CD14-positive monocyte (primary cell): Measurements from ENCODE around the gene CRYBG1. TPM values are rescaled to one million over a fixed set of nuclear protein-coding genes. Genes with fewer than 3 reads are reported as not detected.
A peak's percentile ranks its signal among the peaks of the same experiment; 100 is the strongest.

Experiments used
- DNase-seq, 3 donors: peaks; one replicate each; pipeline ENCODE4 v3.0.0-alpha.2; 2011 to 2022
- H2AFZ ChIP-seq: 2 replicates; pipeline ENCODE4 v1.6.0; 2012; ENCODE audit warnings: mild to moderate bottlenecking, low read depth, low read length, inconsistent platforms; ENCODE audit not compliant: insufficient read depth, poor library complexity, severe bottlenecking
- H3K27ac ChIP-seq, 2 donors: 1 replicate in 1 of 2; 2 replicates in 1 of 2; pipeline ENCODE4 v1.5.1; 2012 to 2013; ENCODE audit warnings: low read length in 2 of 2, control low read depth in 1 of 2, inconsistent platforms in 1 of 2, low read depth in 1 of 2, mild to moderate bottlenecking in 1 of 2
- H3K27me3 ChIP-seq, 2 donors: one replicate each; pipeline versions ENCODE4 v1.6.0 to v1.6.1; 2011 to 2013; ENCODE audit warnings: low read length in 2 of 2; ENCODE audit not compliant: control insufficient read depth in 2 of 2, insufficient read depth in 2 of 2
- H3K36me3 ChIP-seq, 2 donors: replicated peaks in 1 of 2; 1 replicate in 1 of 2; 2 replicates in 1 of 2; pipeline versions ENCODE4 v1.5.1 to v1.6.1; 2012 to 2013; ENCODE audit warnings: low read length in 2 of 2, control low read depth in 1 of 2, inconsistent platforms in 1 of 2, mild to moderate bottlenecking in 1 of 2; ENCODE audit not compliant: insufficient read depth in 2 of 2, control insufficient read depth in 1 of 2
- H3K4me1 ChIP-seq, 2 donors: 1 replicate in 1 of 2; 2 replicates in 1 of 2; pipeline versions ENCODE4 v1.5.1 to v1.6.1; 2012 to 2013; ENCODE audit warnings: low read length in 2 of 2, control low read depth in 1 of 2, inconsistent platforms in 1 of 2, mild to moderate bottlenecking in 1 of 2, moderate library complexity in 1 of 2; ENCODE audit not compliant: insufficient read depth in 2 of 2, control insufficient read depth in 1 of 2
- H3K4me2 ChIP-seq: replicated peaks from 2 replicates; pipeline ENCODE3; 2012; ENCODE audit warnings: low read length, moderate library complexity, mild to moderate bottlenecking; ENCODE audit not compliant: poor library complexity, severe bottlenecking; ENCODE audit errors: extremely low read depth
- H3K4me3 ChIP-seq, 3 experiments: fragments of 200-600 bp in 1 of 3; sonication (generic) in 1 of 3; replicated peaks in 1 of 3; 1 replicate in 2 of 3; 2 replicates in 1 of 3; pipeline ENCODE4 v1.5.1; 2011 to 2013; ENCODE audit warnings: low read length in 3 of 3, mild to moderate bottlenecking in 3 of 3, control low read depth in 2 of 3, low read depth in 2 of 3, inconsistent platforms in 1 of 3, moderate library complexity in 1 of 3
- H3K79me2 ChIP-seq: 2 replicates; pipeline ENCODE4 v1.6.0; 2012; ENCODE audit warnings: mild to moderate bottlenecking, control low read depth, inconsistent platforms, low read length, moderate library complexity; ENCODE audit not compliant: insufficient read depth
- H3K9ac ChIP-seq: 2 replicates; pipeline ENCODE4 v1.6.0; 2017; ENCODE audit warnings: low read length, mild to moderate bottlenecking; ENCODE audit not compliant: insufficient read depth, poor library complexity, severe bottlenecking
- H3K9me3 ChIP-seq, 2 donors: replicated peaks in 1 of 2; 1 replicate in 1 of 2; 2 replicates in 1 of 2; pipeline versions ENCODE4 v1.5.1 to v1.6.1; 2012 to 2013; ENCODE audit warnings: low read length in 2 of 2, control low read depth in 1 of 2; ENCODE audit not compliant: control insufficient read depth in 1 of 2, insufficient read depth in 1 of 2
- H4K20me1 ChIP-seq: 2 replicates; pipeline ENCODE4 v1.6.0; 2012; ENCODE audit warnings: mild to moderate bottlenecking, low read length, control low read depth, moderate library complexity; ENCODE audit not compliant: insufficient read depth
- H3K27ac Mint-ChIP-seq, 7 donors: one replicate each; pipeline ENCODE4 v1.8.0; 2020; ENCODE audit warnings: mild to moderate bottlenecking in 7 of 7, mixed read lengths in 7 of 7, moderate library complexity in 6 of 7, inconsistent platforms in 2 of 7
- H3K27me3 Mint-ChIP-seq, 3 donors: one replicate each; pipeline ENCODE4 v1.8.0; 2021 to 2022; ENCODE audit warnings: low read depth in 3 of 3, mild to moderate bottlenecking in 3 of 3, mixed read lengths in 3 of 3, moderate library complexity in 3 of 3, inconsistent platforms in 1 of 3
- H3K36me3 Mint-ChIP-seq, 2 donors: one replicate each; pipeline ENCODE4 v1.8.0; 2020; ENCODE audit warnings: mixed read lengths in 2 of 2, inconsistent platforms in 1 of 2, mild to moderate bottlenecking in 1 of 2
- H3K4me1 Mint-ChIP-seq: one replicate; pipeline ENCODE4 v1.8.0; 2020; ENCODE audit warnings: mild to moderate bottlenecking, mixed read lengths
- H3K4me3 Mint-ChIP-seq, 2 donors: one replicate each; pipeline ENCODE4 v1.8.0; 2020; ENCODE audit warnings: mild to moderate bottlenecking in 2 of 2, mixed read lengths in 2 of 2, moderate library complexity in 1 of 2
- H3K9me3 Mint-ChIP-seq, 7 donors: one replicate each; pipeline ENCODE4 v1.8.0; 2020 to 2022; ENCODE audit warnings: mixed read lengths in 7 of 7, mild to moderate bottlenecking in 6 of 7, moderate library complexity in 6 of 7, inconsistent platforms in 2 of 7
- WGBS: methylation state at CpG from one replicate; pipeline ENCODE4 v1.1.5; 2013; ENCODE audit warnings: missing lambda C conversion rate; ENCODE audit not compliant: insufficient coverage; 5-methylcytosine and 5-hydroxymethylcytosine counted together
- intact Hi-C, 2 donors: fragments of 100-400 bp; cut with micrococcal nuclease; formaldehyde crosslinking; loops; one replicate each; pipeline versions ENCODE4 v1.15.0 to v1.15.1; 2023
- polyA plus RNA-seq, 3 donors: library from polyadenylated mRNA; depleted of rRNA in 1 of 3; unstranded in 2 of 3; stranded (reverse) in 1 of 3; fragments of 300-500 nt in 2 of 3; fragments of >200 nt in 1 of 3; fragmentation: Illumina TruSeq in 2 of 3; gene quantifications; 1 replicate in 2 of 3; 2 replicates in 1 of 3; pipeline ENCODE4 v1.2.3, GENCODE V29; 2012 to 2021
- TF ChIP-seq, protein P1 (sequence below): fragments of 200-600 bp; IDR thresholded peaks from one replicate; pipeline ENCODE4 v1.8.0; 2022; ENCODE audit warnings: antibody characterized with exemption, mild to moderate bottlenecking

Gene CRYBG1
- polyA plus RNA-seq, 3 donors, result 7.9 to 11.9 (median 11.1) TPM

- no peaks in the 10 kb centered on the region for H3K9me3 ChIP-seq
- H3K36me3 ChIP-seq, result peaks cover 21 to 57% of the 10 kb centered on the region in 2 donors
- H3K9me3 Mint-ChIP-seq, result peaks cover 0 to 1% (median 0%) of the 10 kb centered on the region in 7 donors
- no peak overlapping the region for H3K27ac ChIP-seq
- H3K27me3 ChIP-seq, result no peaks in the 10 kb centered on the region
- WGBS, result 75% methylated on average over 2 of the region's 3 CpGs
- no peak overlapping the region for H3K4me2 ChIP-seq
- H3K27me3 Mint-ChIP-seq, result no peaks in the 10 kb centered on the region
- no peaks in the 10 kb centered on the region for H4K20me1 ChIP-seq
- H3K4me1 Mint-ChIP-seq, result no peaks in the 10 kb centered on the region
- no peak overlapping the region for H3K9ac ChIP-seq
- no peak for DNase-seq
- TF ChIP-seq, protein P1, sequence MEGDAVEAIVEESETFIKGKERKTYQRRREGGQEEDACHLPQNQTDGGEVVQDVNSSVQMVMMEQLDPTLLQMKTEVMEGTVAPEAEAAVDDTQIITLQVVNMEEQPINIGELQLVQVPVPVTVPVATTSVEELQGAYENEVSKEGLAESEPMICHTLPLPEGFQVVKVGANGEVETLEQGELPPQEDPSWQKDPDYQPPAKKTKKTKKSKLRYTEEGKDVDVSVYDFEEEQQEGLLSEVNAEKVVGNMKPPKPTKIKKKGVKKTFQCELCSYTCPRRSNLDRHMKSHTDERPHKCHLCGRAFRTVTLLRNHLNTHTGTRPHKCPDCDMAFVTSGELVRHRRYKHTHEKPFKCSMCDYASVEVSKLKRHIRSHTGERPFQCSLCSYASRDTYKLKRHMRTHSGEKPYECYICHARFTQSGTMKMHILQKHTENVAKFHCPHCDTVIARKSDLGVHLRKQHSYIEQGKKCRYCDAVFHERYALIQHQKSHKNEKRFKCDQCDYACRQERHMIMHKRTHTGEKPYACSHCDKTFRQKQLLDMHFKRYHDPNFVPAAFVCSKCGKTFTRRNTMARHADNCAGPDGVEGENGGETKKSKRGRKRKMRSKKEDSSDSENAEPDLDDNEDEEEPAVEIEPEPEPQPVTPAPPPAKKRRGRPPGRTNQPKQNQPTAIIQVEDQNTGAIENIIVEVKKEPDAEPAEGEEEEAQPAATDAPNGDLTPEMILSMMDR, result no peak
- no peak overlapping the region for H2AFZ ChIP-seq
- H3K36me3 Mint-ChIP-seq, result peaks cover 46 to 53% of the 10 kb centered on the region in 2 donors
- no peaks in the 10 kb centered on the region for H3K79me2 ChIP-seq
- peak overlapping the region in 1 of 7 donors; percentile 38 for H3K27ac Mint-ChIP-seq
- no peak overlapping the region for H3K4me3 Mint-ChIP-seq
- intact Hi-C loops, result no loop called here
- H3K4me3 ChIP-seq, result no peak overlapping the region
- no peaks in the 10 kb centered on the region for H3K4me1 ChIP-seq
These were observed 257.8 kb downstream of the CRYBG1 start for GRCh38 chr6:106618324-106618723.

DNA sequence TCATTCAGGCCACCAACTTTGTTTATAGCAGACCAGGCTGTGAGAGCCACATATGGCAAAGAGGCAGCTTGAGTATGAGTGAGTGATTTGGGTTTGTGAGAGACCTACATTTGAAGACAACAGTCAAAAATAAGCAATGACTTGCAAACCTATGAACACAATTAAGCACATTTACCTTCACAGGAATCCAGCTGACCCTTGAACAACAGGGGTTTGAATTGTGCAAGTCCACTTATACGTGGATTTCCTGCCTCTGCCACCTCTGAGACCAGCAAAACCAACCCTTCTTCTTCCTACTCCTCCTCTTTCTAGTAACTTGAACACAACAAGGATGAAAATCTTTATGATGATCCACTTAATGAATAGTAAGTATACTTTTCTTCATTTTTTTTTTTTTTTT, 258.7 kb downstream of the CRYBG1 start:
- H4K20me1 ChIP-seq, result no peaks in the 10 kb centered on the region
- no peak overlapping the region for H3K27ac ChIP-seq
- H3K27ac Mint-ChIP-seq, result no peak overlapping the region
- WGBS, result 57% methylated on average over 1 of the region's 1 CpG
- peaks cover 0 to 1% (median 0%) of the 10 kb centered on the region in 7 donors for H3K9me3 Mint-ChIP-seq
- no peaks in the 10 kb centered on the region for H3K9me3 ChIP-seq
- no peak overlapping the region for H3K9ac ChIP-seq
- no peak for DNase-seq
- TF ChIP-seq, protein P1, result no peak
- peaks cover 17 to 48% of the 10 kb centered on the region in 2 donors for H3K36me3 ChIP-seq
- H3K79me2 ChIP-seq, result no peaks in the 10 kb centered on the region
- peaks cover 38 to 45% of the 10 kb centered on the region in 2 donors for H3K36me3 Mint-ChIP-seq
- no peaks in the 10 kb centered on the region for H3K4me1 Mint-ChIP-seq
- no peak overlapping the region for H2AFZ ChIP-seq
- intact Hi-C loops, result no loop called here
- H3K4me2 ChIP-seq, result no peak overlapping the region
- no peaks in the 10 kb centered on the region for H3K27me3 ChIP-seq
- no peak overlapping the region for H3K4me3 Mint-ChIP-seq
- no peaks in the 10 kb centered on the region for H3K27me3 Mint-ChIP-seq
- H3K4me1 ChIP-seq, result no peaks in the 10 kb centered on the region
- no peak overlapping the region for H3K4me3 ChIP-seq
